Activated naive CD4-positive, alpha-beta T cell treated with anti-CD3 and anti-CD28 coated beads, Interleukin-2, amount 50 U/mL, for 72 hours (primary cell): ENCODE measurements around the gene GLP1R. TPM values are rescaled to one million over a fixed set of nuclear protein-coding genes. Genes with fewer than 3 reads are reported as not detected.

Source experiments
- ATAC-seq, 2 donors: fragments of 150-1000 bp; cut with Tn5 transposase; 2 replicates each; pipeline ENCODE4 v1.10.0; 2021; ENCODE audit warnings: mild to moderate bottlenecking in 2 of 2, moderate library complexity in 2 of 2
- DNase-seq, 2 donors: peaks; one replicate each; pipeline ENCODE4 v3.0.0; 2021 to 2022; ENCODE audit warnings: low spot score in 2 of 2
- H3K27ac Mint-ChIP-seq, 2 donors: one replicate each; pipeline ENCODE4 v1.8.0; 2022; ENCODE audit warnings: mild to moderate bottlenecking in 2 of 2, mixed read lengths in 2 of 2
- H3K36me3 Mint-ChIP-seq, 2 donors: one replicate each; pipeline ENCODE4 v1.8.0; 2022; ENCODE audit warnings: mixed read lengths in 2 of 2
- H3K9me3 Mint-ChIP-seq, 2 donors: one replicate each; pipeline ENCODE4 v1.8.0; 2022; ENCODE audit warnings: mixed read lengths in 2 of 2
- total RNA-seq, 2 donors: library from RNA; stranded (reverse); gene quantifications; one replicate each; pipeline ENCODE4 v1.2.3, GENCODE V29; 2022

Gene GLP1R
- total RNA-seq, 2 donors from 2014 or later, result 0.32 to 0.33 TPM

GRCh38 chr6:39056681-39057080 is 8.1 kb downstream of the GLP1R start:
- ATAC-seq, result no peak
- no peak for DNase-seq

GRCh38 chr6:39057251-39058155 is 8.9 kb downstream of the GLP1R start:
- ATAC-seq, result no peak
- Mint-ChIP-seq H3K9me3 (no peaks in the 10 kb centered on the region), H3K36me3 (no peaks in the 10 kb centered on the region), H3K27ac (no peak overlapping the region)
- DNase-seq, result no peak

More at GRCh38 chr6:39056681-39057080, 8.1 kb downstream of the GLP1R start:
- H3K27ac Mint-ChIP-seq, result no peak overlapping the region
- H3K36me3 Mint-ChIP-seq, result no peaks in the 10 kb centered on the region
- no peaks in the 10 kb centered on the region for H3K9me3 Mint-ChIP-seq

- Mint-ChIP-seq H3K36me3 (no peaks in the 10 kb centered on the region), H3K27ac (no peak overlapping the region), H3K9me3 (no peaks in the 10 kb centered on the region)
- DNase-seq (no peak), ATAC-seq (no peak)
Observed at GRCh38 chr6:39058471-39059147, 10.0 kb downstream of the GLP1R start.

- Mint-ChIP-seq H3K36me3 (no peaks in the 10 kb centered on the region), H3K27ac (no peak overlapping the region), H3K9me3 (no peaks in the 10 kb centered on the region)
- no peak for ATAC-seq
- no peak for DNase-seq
Observed at GRCh38 chr6:39059496-39060310, 11.1 kb downstream of the GLP1R start.

- H3K27ac Mint-ChIP-seq, result peak overlapping the region in 1 of 2 donors; percentile 51
- ATAC-seq, result no peak
- no peak for DNase-seq
- H3K36me3 Mint-ChIP-seq, result no peaks in the 10 kb centered on the region
- no peaks in the 10 kb centered on the region for H3K9me3 Mint-ChIP-seq
Observed at GRCh38 chr6:39060467-39061160, 12.0 kb downstream of the GLP1R start.

- DNase-seq (no peak), ATAC-seq (no peak)
- peak overlapping the region in 1 of 2 donors; percentile 51 for H3K27ac Mint-ChIP-seq
Observed at GRCh38 chr6:39061182-39061581, 12.6 kb downstream of the GLP1R start.

GRCh38 chr6:39061588-39061987 is 13.0 kb downstream of the GLP1R start:
- H3K9me3 Mint-ChIP-seq, result no peaks in the 10 kb centered on the region
- ATAC-seq (no peak), DNase-seq (no peak)
- H3K27ac Mint-ChIP-seq, result no peak overlapping the region
- no peaks in the 10 kb centered on the region for H3K36me3 Mint-ChIP-seq

More at GRCh38 chr6:39061182-39061581, 12.6 kb downstream of the GLP1R start:
- H3K36me3 Mint-ChIP-seq, result no peaks in the 10 kb centered on the region
- no peaks in the 10 kb centered on the region for H3K9me3 Mint-ChIP-seq

- DNase-seq (no peak), ATAC-seq (no peak)
- no peaks in the 10 kb centered on the region for H3K9me3 Mint-ChIP-seq
- no peak overlapping the region for H3K27ac Mint-ChIP-seq
- H3K36me3 Mint-ChIP-seq, result no peaks in the 10 kb centered on the region
Observed at GRCh38 chr6:39062014-39062740, 13.6 kb downstream of the GLP1R start.

- Mint-ChIP-seq H3K36me3 (no peaks in the 10 kb centered on the region), H3K27ac (peak overlapping the region; percentile 53 to 58), H3K9me3 (no peaks in the 10 kb centered on the region)
- ATAC-seq (no peak), DNase-seq (no peak)
Observed at GRCh38 chr6:39063526-39063925, 14.9 kb downstream of the GLP1R start.

GRCh38 chr6:39065561-39065960 is 17.0 kb downstream of the GLP1R start:
- no peak for ATAC-seq
- Mint-ChIP-seq H3K36me3 (no peaks in the 10 kb centered on the region), H3K9me3 (no peaks in the 10 kb centered on the region), H3K27ac (no peak overlapping the region)
- DNase-seq, result no peak

- no peaks in the 10 kb centered on the region for H3K9me3 Mint-ChIP-seq
- H3K36me3 Mint-ChIP-seq, result no peaks in the 10 kb centered on the region
- no peak for DNase-seq
- no peak for ATAC-seq
- no peak overlapping the region for H3K27ac Mint-ChIP-seq
Observed at GRCh38 chr6:39068391-39068790, 19.8 kb downstream of the GLP1R start.

GRCh38 chr6:39072830-39073229 is 24.2 kb downstream of the GLP1R start:
- no peak for ATAC-seq
- Mint-ChIP-seq H3K36me3 (no peaks in the 10 kb centered on the region), H3K27ac (no peak overlapping the region), H3K9me3 (no peaks in the 10 kb centered on the region)
- peak in 1 of 2 donors; percentile 30 for DNase-seq

- no peak overlapping the region for H3K27ac Mint-ChIP-seq
- no peaks in the 10 kb centered on the region for H3K36me3 Mint-ChIP-seq
- no peaks in the 10 kb centered on the region for H3K9me3 Mint-ChIP-seq
- no peak for ATAC-seq
- DNase-seq, result no peak
Observed at GRCh38 chr6:39073471-39074355, 25.1 kb downstream of the GLP1R start.

GRCh38 chr6:39074486-39074885 is 25.9 kb downstream of the GLP1R start:
- Mint-ChIP-seq H3K27ac (peak overlapping the region; percentile 25 to 64), H3K9me3 (no peaks in the 10 kb centered on the region), H3K36me3 (no peaks in the 10 kb centered on the region)
- ATAC-seq, result no peak
- no peak for DNase-seq
